NCI-H748 (cell line): ENCODE measurements around the gene ZNF525.
"Not testable (repeated sequence)": the region's sequence is repeated elsewhere in the genome, so short reads cannot be mapped to it uniquely, and the experiment has no call there.

Experiments
- DNase-seq: peaks from one replicate; lab custom pipeline; 2025; ENCODE audit not compliant: unreplicated experiment; lab: John Stamatoyannopoulos, UW

Gene ZNF525

GRCh38 chr19:53394974-53395839 is 29.7 kb downstream of the ZNF525 start, which contains the start of gene ZNF765:
Gene ZNF765 (plus strand): TSS chr19:53395149. CDS start chr19:53398016, 2,867 bp downstream.
- peak; percentile 94 for DNase-seq

- not testable (repeated sequence) for DNase-seq
Measured at GRCh38 chr19:53395840-53396524, 30.5 kb downstream of the ZNF525 start.

DNA sequence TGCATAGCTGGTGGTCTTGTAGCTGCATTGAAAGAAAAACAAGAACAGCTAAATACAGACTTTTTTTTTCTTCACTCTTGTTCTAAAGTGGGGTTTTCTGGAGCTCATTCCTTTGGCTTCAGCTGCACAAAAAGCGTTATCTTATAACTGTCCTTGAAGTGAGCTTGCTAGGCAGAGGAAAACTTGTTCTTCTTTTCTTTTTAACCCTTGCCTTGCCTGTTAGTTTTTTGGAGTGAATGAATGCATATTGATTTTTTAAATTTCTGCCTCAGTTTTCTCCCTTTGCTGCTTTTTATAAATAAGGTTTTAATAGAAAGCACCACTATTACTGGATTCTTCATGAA is 31.0 kb downstream of the ZNF525 start:
- DNase-seq: no peak

DNA sequence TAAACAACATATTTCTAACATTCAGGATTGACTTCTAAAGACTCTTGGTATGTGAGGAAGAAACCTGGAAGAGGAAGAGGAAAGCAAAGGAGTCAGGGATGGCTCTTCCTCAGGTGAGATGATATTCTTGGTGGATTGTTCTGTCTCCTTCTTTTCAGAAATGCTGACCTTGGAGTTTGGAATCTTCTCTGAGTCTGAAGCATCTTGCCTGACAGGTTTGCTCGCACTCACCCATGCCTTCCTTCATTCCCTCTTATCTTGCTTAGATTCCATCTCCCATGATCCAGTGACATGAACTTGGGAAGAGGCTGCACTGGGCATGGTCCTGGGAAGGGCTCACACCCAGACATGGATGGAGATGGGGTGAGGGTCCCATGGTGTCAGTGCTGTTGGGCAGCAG is 32.4 kb downstream of the ZNF525 start:
- not testable (repeated sequence) for DNase-seq

DNA sequence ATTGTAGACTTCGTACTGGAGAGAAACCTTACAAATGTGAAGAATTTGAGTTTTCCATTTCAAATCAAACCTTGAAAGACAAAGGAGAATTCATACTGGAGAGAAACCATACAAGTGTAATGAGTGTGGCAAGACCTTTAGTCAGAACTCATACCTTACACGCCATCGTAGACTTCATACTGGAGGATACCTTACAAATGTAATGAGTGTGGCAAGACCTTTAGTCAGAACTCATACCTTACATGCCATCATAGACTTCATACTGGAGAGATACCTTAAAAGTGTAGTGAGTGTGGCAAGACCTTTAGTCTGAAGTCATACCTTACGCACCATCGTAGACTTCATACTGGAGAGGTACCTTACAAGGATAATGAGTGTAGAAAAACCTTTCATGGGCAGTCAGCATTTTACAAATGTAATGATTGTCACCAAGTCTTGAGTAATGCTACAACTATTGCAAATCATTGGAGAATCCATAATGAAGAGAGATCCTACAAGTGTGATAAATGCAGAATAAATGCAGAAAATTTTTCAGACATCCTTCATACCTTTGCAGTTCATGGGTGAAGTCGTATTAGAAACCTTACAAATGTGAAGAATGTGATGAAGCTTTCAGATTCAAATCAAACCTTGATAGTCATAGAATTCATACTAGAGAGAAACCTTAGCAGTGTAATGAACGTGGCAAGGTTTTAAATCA is 44.1 kb downstream of the ZNF525 start:
- no peak for DNase-seq

GRCh38 chr19:53420520-53421315 is 55.2 kb downstream of the ZNF525 start:
- not testable (repeated sequence) for DNase-seq

DNA sequence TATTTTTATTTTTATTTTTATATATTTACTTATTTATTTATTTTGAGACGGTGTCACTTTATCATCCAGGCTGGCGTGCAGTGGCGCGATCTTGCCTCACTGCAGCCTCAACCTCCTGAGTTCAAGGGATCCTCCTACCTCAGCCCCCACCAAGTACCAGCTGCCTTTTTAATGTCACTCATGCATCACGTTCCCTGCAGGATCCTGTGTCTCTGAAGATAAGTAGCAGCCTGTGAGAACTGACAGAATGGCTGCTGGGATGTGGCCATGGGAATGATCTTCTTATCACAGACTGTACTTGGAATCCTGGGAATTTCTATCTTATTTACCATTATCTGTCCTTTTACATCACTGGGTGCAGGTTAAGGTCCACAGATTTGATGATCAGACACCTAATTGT is 57.0 kb downstream of the ZNF525 start:
- peak; percentile 46 for DNase-seq

DNA sequence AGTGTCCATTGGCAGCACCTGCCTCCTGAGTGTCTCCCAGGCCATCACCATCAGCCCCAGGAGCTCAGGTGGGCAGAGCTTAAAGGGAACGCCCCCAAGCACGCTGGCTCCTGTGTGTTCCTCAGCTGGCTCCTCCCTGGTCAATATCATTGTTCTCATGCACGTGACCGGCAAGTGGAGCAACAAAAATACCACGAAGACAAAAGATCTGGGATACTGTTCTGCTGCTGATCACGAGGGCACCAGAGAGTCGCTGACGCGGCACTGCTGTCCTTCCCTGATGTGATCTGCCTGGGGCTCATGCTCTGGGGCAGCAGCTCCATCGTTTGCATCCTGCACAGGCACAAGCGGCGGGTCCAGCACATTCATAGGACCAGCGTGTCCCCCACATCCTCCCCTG is 57.6 kb downstream of the ZNF525 start:
- peak; percentile 71 for DNase-seq

- peak; percentile 57 for DNase-seq
Measured at GRCh38 chr19:53423680-53424079, 58.2 kb downstream of the ZNF525 start.

GRCh38 chr19:53424968-53425597 is 59.6 kb downstream of the ZNF525 start:
- DNase-seq: peak; percentile 78

GRCh38 chr19:53431399-53432087 is 66.0 kb downstream of the ZNF525 start, which contains the start of gene ZNF761:
Gene ZNF761 (plus strand): TSS chr19:53431984. CDS start chr19:53447269, 15,285 bp downstream.
- DNase-seq: peak; percentile 98

DNA sequence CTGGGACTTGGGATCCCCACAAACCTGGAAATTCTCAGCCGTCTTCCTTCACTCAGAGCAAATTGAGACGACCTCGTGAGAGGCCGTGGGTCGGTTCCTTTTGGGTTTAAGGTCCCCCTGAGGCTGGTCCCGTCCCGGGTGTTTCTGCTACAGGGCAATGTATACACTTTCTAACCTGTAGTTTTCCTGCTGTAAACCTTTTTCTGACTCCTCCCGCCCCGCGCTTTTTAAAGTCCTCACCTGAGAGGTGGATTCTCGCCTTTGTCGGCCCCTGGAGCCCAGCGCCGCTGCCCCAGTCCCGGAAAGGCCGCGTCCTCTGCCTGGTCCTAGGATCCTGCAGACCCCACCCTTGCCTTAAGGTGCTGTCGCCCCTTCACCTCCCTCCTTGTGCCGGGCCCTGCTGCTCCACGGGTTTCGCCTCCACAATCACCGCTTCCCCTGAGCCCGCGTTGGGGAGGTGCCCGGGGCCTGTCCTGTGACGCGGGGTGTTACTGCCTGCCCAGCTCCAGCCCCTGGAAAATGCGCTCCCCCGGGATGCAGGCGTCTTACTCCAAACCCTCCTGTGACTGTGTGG is 66.7 kb downstream of the ZNF525 start:
- DNase-seq: peak; percentile 50
